ENCODE data around the gene MRPL4. TPM values are rescaled to one million over a fixed set of nuclear protein-coding genes. Genes with fewer than 3 reads are reported as not detected.

Gene MRPL4
- total RNA-seq, 1 experiment from 2014 or later = 112 TPM

- H3K36me3 Mint-ChIP-seq = no peaks in the 10 kb centered on the region
- H3K9me3 Mint-ChIP-seq = no peaks in the 10 kb centered on the region
- POLR2A ChIA-PET = no interaction called here
- no peak overlapping the region for H3K4me3 Mint-ChIP-seq
- TF ChIP-seq OVOL2 (CRISPR knock-in tag; IDR thresholded peaks at IDR 0.05; ENCODE audit: borderline replicate concordance) = no peak
- TF ChIP-seq SP1 (CRISPR knock-in tag; conservative IDR thresholded peaks at IDR 0.05) = no peak
- no peak for TF ChIP-seq ZNF121 (CRISPR knock-in tag; IDR thresholded peaks at IDR 0.05)
- TF ChIP-seq EMX1 (CRISPR knock-in tag; IDR thresholded peaks at IDR 0.05) = no peak
- TF ChIP-seq E2F5 (CRISPR knock-in tag; IDR thresholded peaks at IDR 0.05) = no peak
- TF ChIP-seq FOXP4 (CRISPR knock-in tag; IDR thresholded peaks at IDR 0.05) = no peak
- TF ChIP-seq FOXJ3 (CRISPR knock-in tag; IDR thresholded peaks at IDR 0.05; ENCODE audit: borderline replicate concordance) = no peak
- no peak for TF ChIP-seq ETV6 (CRISPR knock-in tag; IDR thresholded peaks at IDR 0.05)
- no peak for TF ChIP-seq MXD4 (CRISPR knock-in tag; IDR thresholded peaks at IDR 0.05; ENCODE audit: borderline replicate concordance)
- no peak for TF ChIP-seq ATF1 (CRISPR knock-in tag; IDR thresholded peaks at IDR 0.05)
- TF ChIP-seq ZNF281 (CRISPR knock-in tag; IDR thresholded peaks at IDR 0.05) = no peak
- no peak for TF ChIP-seq RELA (CRISPR knock-in tag; IDR thresholded peaks at IDR 0.05; ENCODE audit: borderline replicate concordance)
- TF ChIP-seq IRF2 (CRISPR knock-in tag; IDR thresholded peaks at IDR 0.05; ENCODE audit: borderline replicate concordance, low read depth) = no peak
- TF ChIP-seq TEAD1 (CRISPR knock-in tag; IDR thresholded peaks at IDR 0.05) = no peak
- TF ChIP-seq PRDM15 (CRISPR knock-in tag; IDR thresholded peaks at IDR 0.05) = no peak
- no peak for TF ChIP-seq ESRRA (CRISPR knock-in tag; IDR thresholded peaks at IDR 0.05; ENCODE audit: borderline replicate concordance)
- no peak for TF ChIP-seq MAX (CRISPR knock-in tag; IDR thresholded peaks at IDR 0.05)
- TF ChIP-seq SMAD3 (CRISPR knock-in tag; IDR thresholded peaks at IDR 0.05; ENCODE audit: borderline replicate concordance) = no peak
- no peak overlapping the region for H3K27ac Mint-ChIP-seq
- CTCF ChIA-PET = interaction anchor here (0.6 to 2.4 kb wide), 4 partner anchors 65 to 305 kb away, joined by 3 to 9 read pairs (median 4); no protein-coding TSS in a partner anchor
- DNase-seq (ENCODE audit: low spot score) = no peak
- no peak for ATAC-seq
- H3K27me3 Mint-ChIP-seq (ENCODE audit: low read depth) = peaks cover 5% of the 10 kb centered on the region
- no peaks in the 10 kb centered on the region for H3K4me1 Mint-ChIP-seq
Measured at GRCh38 chr19:10305139-10305806, 53.3 kb downstream of the MRPL4 start.

All from WTC11 (cell line).